ENCODE data around the gene PACSIN2. TPM values are rescaled to one million over a fixed set of nuclear protein-coding genes. Genes with fewer than 3 reads are reported as not detected.

Gene PACSIN2, protein sequence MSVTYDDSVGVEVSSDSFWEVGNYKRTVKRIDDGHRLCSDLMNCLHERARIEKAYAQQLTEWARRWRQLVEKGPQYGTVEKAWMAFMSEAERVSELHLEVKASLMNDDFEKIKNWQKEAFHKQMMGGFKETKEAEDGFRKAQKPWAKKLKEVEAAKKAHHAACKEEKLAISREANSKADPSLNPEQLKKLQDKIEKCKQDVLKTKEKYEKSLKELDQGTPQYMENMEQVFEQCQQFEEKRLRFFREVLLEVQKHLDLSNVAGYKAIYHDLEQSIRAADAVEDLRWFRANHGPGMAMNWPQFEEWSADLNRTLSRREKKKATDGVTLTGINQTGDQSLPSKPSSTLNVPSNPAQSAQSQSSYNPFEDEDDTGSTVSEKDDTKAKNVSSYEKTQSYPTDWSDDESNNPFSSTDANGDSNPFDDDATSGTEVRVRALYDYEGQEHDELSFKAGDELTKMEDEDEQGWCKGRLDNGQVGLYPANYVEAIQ
- 51.5 TPM for polyA plus RNA-seq (2012; ENCODE audit: insufficient read length, low read depth)

GRCh38 chr22:43014869-43015676, at the start of gene PACSIN2:
TSS of gene PACSIN2 (minus strand) at chr22:43015149. CDS start at chr22:42912080, 103,069 bp downstream.
- TF ChIP-seq TAF1 (IDR thresholded peaks at IDR 0.05; ENCODE audit: borderline replicate concordance, insufficient read depth, low read length) (peak; percentile 95; the same call in 1 of the 2 replicates), REST (IDR thresholded peaks at IDR 0.05; ENCODE audit: insufficient read depth in 1 of 2, low read depth in 2 of 2, low read length in 2 of 2) (no peak), POLR2AphosphoS5 (IDR thresholded peaks at IDR 0.05; ENCODE audit: low read depth, low read length) (peak; percentile 91), SIN3A (IDR thresholded peaks at IDR 0.05; ENCODE audit: borderline replicate concordance, insufficient read depth, low read length) (no peak), FOXP2 (optimal IDR thresholded peaks at IDR 0.05; ENCODE audit: borderline replicate concordance, extremely low read depth, extremely low read length, insufficient read depth) (no peak)

- TF ChIP-seq TAF1 (IDR thresholded peaks at IDR 0.05; ENCODE audit: borderline replicate concordance, insufficient read depth, low read length), result no peak
- TF ChIP-seq SIN3A (IDR thresholded peaks at IDR 0.05; ENCODE audit: borderline replicate concordance, insufficient read depth, low read length), result no peak
- TF ChIP-seq FOXP2 (optimal IDR thresholded peaks at IDR 0.05; ENCODE audit: borderline replicate concordance, extremely low read depth, extremely low read length, insufficient read depth), result no peak
- TF ChIP-seq REST (IDR thresholded peaks at IDR 0.05; ENCODE audit: insufficient read depth in 1 of 2, low read depth in 2 of 2, low read length in 2 of 2), result no peak
- TF ChIP-seq POLR2AphosphoS5 (IDR thresholded peaks at IDR 0.05; ENCODE audit: low read depth, low read length), result no peak
Observed at GRCh38 chr22:43060183-43060582, 45.2 kb upstream of the PACSIN2 start.

DNA sequence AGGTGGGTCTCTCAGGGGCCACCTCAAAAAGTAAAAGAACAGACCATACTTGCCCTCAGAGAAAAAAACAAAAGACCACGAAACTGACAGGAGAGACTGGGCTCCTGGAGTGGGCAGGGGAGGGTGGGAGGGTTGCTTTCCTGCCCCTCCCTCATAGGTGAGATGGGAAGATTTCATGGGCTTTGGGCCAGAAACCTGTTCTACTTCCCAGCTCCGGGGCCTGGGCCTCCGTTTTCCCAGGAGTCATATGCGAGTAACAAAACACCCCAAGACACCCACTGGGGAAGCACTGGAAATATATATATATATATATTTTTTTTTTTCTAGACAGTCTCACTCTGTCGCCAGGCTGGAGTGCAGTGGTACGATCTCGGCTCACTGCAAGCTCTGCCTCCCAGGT, 42.7 kb upstream of the PACSIN2 start:
- TF ChIP-seq FOXP2 (optimal IDR thresholded peaks at IDR 0.05; ENCODE audit: borderline replicate concordance, extremely low read depth, extremely low read length, insufficient read depth) (no peak), REST (IDR thresholded peaks at IDR 0.05; ENCODE audit: insufficient read depth in 1 of 2, low read depth in 2 of 2, low read length in 2 of 2) (no peak), SIN3A (IDR thresholded peaks at IDR 0.05; ENCODE audit: borderline replicate concordance, insufficient read depth, low read length) (no peak)

GRCh38 chr22:43053176-43053575, 38.2 kb upstream of the PACSIN2 start:
- TF ChIP-seq TAF1 (IDR thresholded peaks at IDR 0.05; ENCODE audit: borderline replicate concordance, insufficient read depth, low read length) (no peak), POLR2AphosphoS5 (IDR thresholded peaks at IDR 0.05; ENCODE audit: low read depth, low read length) (no peak), FOXP2 (optimal IDR thresholded peaks at IDR 0.05; ENCODE audit: borderline replicate concordance, extremely low read depth, extremely low read length, insufficient read depth) (no peak), REST (IDR thresholded peaks at IDR 0.05; ENCODE audit: insufficient read depth in 1 of 2, low read depth in 2 of 2, low read length in 2 of 2) (no peak), SIN3A (IDR thresholded peaks at IDR 0.05; ENCODE audit: borderline replicate concordance, insufficient read depth, low read length) (no peak)

All from PFSK-1 (cell line).